Measurements from ENCODE around the gene SCT. TPM values are rescaled to one million over a fixed set of nuclear protein-coding genes. Genes with fewer than 3 reads are reported as not detected.
A peak's percentile ranks its signal among the peaks of the same experiment; 100 is the strongest.

The SCT gene
- total and polyA plus RNA-seq, 2 donors from 2014 or later: not detected

DNA sequence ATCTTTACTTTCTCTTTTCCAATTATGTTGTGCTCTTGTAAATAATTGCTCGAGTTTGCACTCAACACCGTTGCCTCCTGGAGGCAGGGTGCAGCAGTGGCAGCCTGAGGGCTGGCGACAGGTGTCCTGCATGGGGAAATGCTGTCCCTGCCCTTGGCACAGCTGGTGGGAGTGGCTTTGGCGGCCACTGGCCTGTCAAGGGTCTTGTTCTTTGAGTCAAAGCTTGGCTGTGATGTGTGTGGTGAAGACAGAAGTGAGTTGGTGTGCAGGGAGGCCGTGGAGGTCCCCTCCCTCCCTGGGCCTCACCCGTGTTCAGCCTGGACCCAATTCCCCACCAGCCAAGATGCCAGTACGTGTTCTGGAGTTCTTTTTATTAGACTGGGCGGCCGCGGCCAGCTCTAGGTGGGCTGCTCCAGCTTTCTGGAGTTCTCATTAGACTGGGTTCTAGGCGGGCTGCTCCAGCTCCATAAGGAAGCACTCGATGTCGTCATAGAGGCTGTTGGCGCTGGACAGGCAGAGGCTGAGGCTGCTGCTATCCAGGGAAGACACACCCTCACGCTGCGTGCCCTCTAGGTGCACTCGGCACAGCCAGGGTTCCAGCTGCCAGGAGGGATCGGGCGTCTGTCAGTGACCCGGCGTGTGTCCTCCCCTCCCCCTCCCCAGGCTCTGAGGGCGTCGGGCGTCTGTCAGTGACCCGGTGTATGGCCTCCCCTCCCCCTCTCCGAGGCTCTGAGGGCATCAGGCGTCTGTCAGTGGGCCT lies 14.6 kb downstream of the SCT start:
- intact Hi-C loops (cut with DNase I): no loop called here
- Histone ChIP-seq H3K4me1 (ENCODE audit: control insufficient read depth in 2 of 3, insufficient read depth in 2 of 3, low read depth in 1 of 3, low read length in 3 of 3) (peaks cover 0 to 18% (median 0%) of the 10 kb centered on the region in 3 donors), H3K4me3 (ENCODE audit: low read length in 3 of 3) (no peak overlapping the region), H3K9ac (ENCODE audit: low read length in 3 of 3) (no peak overlapping the region), H3K9me3 (ENCODE audit: control insufficient read depth in 2 of 3, insufficient read depth in 1 of 3, low read length in 3 of 3) (no peaks in the 10 kb centered on the region), H3K36me3 (ENCODE audit: control insufficient read depth in 2 of 3, insufficient read depth in 3 of 3, low read length in 3 of 3) (peaks cover 0 to 33% (median 12%) of the 10 kb centered on the region in 3 donors), H3K27ac (ENCODE audit: low read depth in 2 of 2, low read length in 2 of 2) (no peak overlapping the region), H3K27me3 (ENCODE audit: control insufficient read depth, insufficient read depth, low read length) (no peaks in the 10 kb centered on the region)
- TF ChIP-seq, protein P1, sequence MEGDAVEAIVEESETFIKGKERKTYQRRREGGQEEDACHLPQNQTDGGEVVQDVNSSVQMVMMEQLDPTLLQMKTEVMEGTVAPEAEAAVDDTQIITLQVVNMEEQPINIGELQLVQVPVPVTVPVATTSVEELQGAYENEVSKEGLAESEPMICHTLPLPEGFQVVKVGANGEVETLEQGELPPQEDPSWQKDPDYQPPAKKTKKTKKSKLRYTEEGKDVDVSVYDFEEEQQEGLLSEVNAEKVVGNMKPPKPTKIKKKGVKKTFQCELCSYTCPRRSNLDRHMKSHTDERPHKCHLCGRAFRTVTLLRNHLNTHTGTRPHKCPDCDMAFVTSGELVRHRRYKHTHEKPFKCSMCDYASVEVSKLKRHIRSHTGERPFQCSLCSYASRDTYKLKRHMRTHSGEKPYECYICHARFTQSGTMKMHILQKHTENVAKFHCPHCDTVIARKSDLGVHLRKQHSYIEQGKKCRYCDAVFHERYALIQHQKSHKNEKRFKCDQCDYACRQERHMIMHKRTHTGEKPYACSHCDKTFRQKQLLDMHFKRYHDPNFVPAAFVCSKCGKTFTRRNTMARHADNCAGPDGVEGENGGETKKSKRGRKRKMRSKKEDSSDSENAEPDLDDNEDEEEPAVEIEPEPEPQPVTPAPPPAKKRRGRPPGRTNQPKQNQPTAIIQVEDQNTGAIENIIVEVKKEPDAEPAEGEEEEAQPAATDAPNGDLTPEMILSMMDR (IDR thresholded peaks at IDR 0.05; ENCODE audit: borderline replicate concordance, extremely low read depth, insufficient read depth): no peak
- DNase-seq (peak in 2 of 5 donors; percentile 65 to 77), FAIRE-seq (no peak)

DNA sequence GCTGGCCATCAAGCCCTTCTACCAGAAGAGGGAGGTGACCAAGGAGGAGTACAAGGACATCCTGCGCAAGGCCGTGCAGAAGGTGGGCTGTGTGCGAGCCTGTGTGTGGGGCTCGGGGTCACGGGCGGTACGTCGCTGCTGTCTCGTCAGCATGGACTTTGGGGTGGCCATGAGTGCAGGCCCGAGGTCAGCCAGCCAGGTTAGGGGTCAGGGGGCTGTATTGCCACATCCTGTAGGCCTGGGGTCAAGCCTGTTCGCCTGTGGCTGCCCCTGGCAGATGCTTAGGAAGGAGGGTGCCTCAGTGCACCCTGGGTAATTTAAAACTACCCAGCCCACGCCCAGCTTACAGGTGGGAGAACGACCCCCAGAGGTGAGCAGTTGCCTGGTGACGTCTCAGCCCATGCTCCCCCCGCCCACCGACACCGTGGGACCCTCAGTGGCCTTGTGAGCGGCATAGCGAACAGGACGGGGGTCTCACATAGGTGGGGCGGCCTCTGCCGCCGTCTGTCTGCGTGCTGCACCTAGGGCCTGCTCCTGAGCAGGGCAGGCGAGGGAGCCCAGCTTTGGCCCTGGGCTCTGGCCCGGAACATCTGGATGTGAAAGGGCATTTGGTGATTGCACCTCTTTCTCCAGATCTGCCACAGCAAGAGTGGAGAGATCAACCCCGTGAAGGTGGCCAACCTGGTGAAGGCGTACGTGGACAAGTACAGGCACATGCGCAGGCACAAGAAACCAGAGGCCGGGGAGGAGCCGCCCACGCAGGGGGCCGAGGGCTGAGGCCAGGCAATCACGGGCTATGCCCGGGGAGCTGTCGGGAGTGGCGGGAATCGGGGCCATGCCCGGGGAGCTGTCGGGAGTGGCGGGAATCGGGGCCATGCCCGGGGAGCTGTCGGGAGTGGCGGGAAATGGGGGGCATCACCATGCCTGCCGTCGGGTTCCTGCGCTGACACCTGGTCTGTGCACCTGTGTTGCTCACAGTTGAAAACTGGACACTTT lies 15.7 kb downstream of the SCT start:
- H3K36me3 ChIP-seq (ENCODE audit: control insufficient read depth in 2 of 3, insufficient read depth in 3 of 3, low read length in 3 of 3): peaks cover 0 to 43% (median 16%) of the 10 kb centered on the region in 3 donors
- no peaks in the 10 kb centered on the region for H3K9me3 ChIP-seq (ENCODE audit: control insufficient read depth in 2 of 3, insufficient read depth in 1 of 3, low read length in 3 of 3)
- H3K9ac ChIP-seq (ENCODE audit: low read length in 3 of 3): no peak overlapping the region
- no peak overlapping the region for H3K27ac ChIP-seq (ENCODE audit: low read depth in 2 of 2, low read length in 2 of 2)
- DNase-seq (peak in 1 of 5 donors; percentile 75), FAIRE-seq (no peak)
- intact Hi-C loops (cut with DNase I): no loop called here
- no peak overlapping the region for H3K4me3 ChIP-seq (ENCODE audit: low read length in 3 of 3)
- TF ChIP-seq, protein P1 (IDR thresholded peaks at IDR 0.05; ENCODE audit: borderline replicate concordance, extremely low read depth, insufficient read depth): no peak
- H3K27me3 ChIP-seq (ENCODE audit: control insufficient read depth, insufficient read depth, low read length): no peaks in the 10 kb centered on the region
- H3K4me1 ChIP-seq (ENCODE audit: control insufficient read depth in 2 of 3, insufficient read depth in 2 of 3, low read depth in 1 of 3, low read length in 3 of 3): peaks cover 0 to 18% (median 0%) of the 10 kb centered on the region in 3 donors

DNA sequence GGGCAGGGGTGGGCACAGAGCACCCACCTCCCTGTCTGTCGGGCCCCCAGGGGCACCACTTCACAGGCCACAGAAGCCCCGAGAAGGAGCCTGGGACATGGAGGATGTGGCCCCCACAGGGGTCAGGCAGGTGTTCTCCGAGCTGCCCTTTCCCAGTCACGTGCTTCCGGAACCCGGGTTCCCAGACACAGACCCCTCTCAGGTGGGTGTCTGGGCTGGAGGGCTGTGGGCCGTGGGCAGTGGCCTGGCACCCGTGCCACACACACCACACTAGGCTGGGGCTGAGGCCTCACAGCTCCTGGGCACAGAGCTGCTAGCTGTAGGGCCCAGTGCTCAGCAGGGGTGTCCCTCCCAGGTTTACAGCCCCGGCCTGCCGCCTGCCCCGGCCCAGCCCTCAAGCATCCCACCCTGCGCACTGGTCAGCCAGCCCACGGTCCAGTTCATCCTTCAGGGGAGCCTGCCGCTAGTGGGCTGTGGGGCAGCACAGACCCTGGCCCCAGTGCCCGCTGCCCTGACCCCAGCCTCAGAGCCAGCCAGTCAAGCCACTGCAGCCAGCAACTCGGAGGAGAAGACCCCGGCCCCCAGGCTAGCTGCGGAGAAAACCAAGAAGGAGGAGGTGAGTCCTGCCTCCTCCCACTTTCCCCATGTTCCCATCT lies 16.7 kb downstream of the SCT start:
- Histone ChIP-seq H3K9ac (ENCODE audit: low read length in 3 of 3) (no peak overlapping the region), H3K4me3 (ENCODE audit: low read length in 3 of 3) (no peak overlapping the region), H3K27me3 (ENCODE audit: control insufficient read depth, insufficient read depth, low read length) (no peaks in the 10 kb centered on the region), H3K9me3 (ENCODE audit: control insufficient read depth in 2 of 3, insufficient read depth in 1 of 3, low read length in 3 of 3) (no peaks in the 10 kb centered on the region), H3K4me1 (ENCODE audit: control insufficient read depth in 2 of 3, insufficient read depth in 2 of 3, low read depth in 1 of 3, low read length in 3 of 3) (peaks cover 0 to 14% (median 0%) of the 10 kb centered on the region in 3 donors), H3K27ac (ENCODE audit: low read depth in 2 of 2, low read length in 2 of 2) (no peak overlapping the region), H3K36me3 (ENCODE audit: control insufficient read depth in 2 of 3, insufficient read depth in 3 of 3, low read length in 3 of 3) (peaks cover 0 to 51% (median 17%) of the 10 kb centered on the region in 3 donors)
- DNase-seq (peak in 1 of 5 donors; percentile 64), FAIRE-seq (no peak)
- TF ChIP-seq, protein P1 (IDR thresholded peaks at IDR 0.05; ENCODE audit: borderline replicate concordance, extremely low read depth, insufficient read depth): no peak
- intact Hi-C loops (cut with DNase I): no loop called here

Data from kidney (tissue), 14 donors.